GM23338 (cell line): ENCODE measurements around the gene CNIH3.

ENCODE experiments used
- CREB1 ChIP-seq: fragments of 250-450 bp; sonication (Bioruptor Pico); IDR thresholded peaks from 2 replicates; pipeline ENCODE4 v1.5.0; 2020; ENCODE audit warnings: low read depth, mild to moderate bottlenecking, moderate library complexity
- EZH2 ChIP-seq: fragments of 200-600 bp; sonication (generic); IDR thresholded peaks from one replicate; pipeline ENCODE4 v1.8.0; 2017; ENCODE audit warnings: antibody characterized with exemption, mild to moderate bottlenecking, low read depth; ENCODE audit not compliant: unreplicated experiment
- EZH2phosphoT487 ChIP-seq: fragments of 200-600 bp; sonication (generic); IDR thresholded peaks from one replicate; pipeline ENCODE4 v1.8.1; 2018; ENCODE audit warnings: antibody characterized with exemption; ENCODE audit not compliant: unreplicated experiment
- JUNB ChIP-seq: IDR thresholded peaks from one replicate; pipeline ENCODE4 v1.6.1; 2016; ENCODE audit warnings: antibody characterized with exemption; ENCODE audit not compliant: unreplicated experiment
- NANOG ChIP-seq: IDR thresholded peaks from 2 replicates; pipeline ENCODE4 v1.6.1; 2016; ENCODE audit warnings: antibody characterized with exemption, borderline replicate concordance
- POLR2AphosphoS5 ChIP-seq: IDR thresholded peaks from 2 replicates; pipeline ENCODE4 v1.6.1; 2016; ENCODE audit warnings: antibody characterized with exemption, low read depth
- STAT1 ChIP-seq: IDR thresholded peaks from one replicate; pipeline ENCODE4 v1.6.1; 2016; ENCODE audit warnings: antibody characterized with exemption; ENCODE audit not compliant: unreplicated experiment
- ZNF114 ChIP-seq: fragments of 250-450 bp; sonication (Bioruptor Pico); IDR thresholded peaks from 2 replicates; pipeline ENCODE4 v1.5.0; 2020; ENCODE audit warnings: mild to moderate bottlenecking, moderate library complexity
- ZNF331 ChIP-seq: fragments of 250-450 bp; sonication (Bioruptor Pico); IDR thresholded peaks from 2 replicates; pipeline ENCODE4 v1.5.0; 2020; ENCODE audit warnings: low read depth, mild to moderate bottlenecking, moderate library complexity
- TF ChIP-seq, protein P1 (sequence below), 2 experiments: fragments of 200-600 bp in 1 of 2; sonication (generic) in 1 of 2; conservative IDR thresholded peaks; 2 replicates each; pipeline versions ENCODE4 v1.5.1 to v1.6.1; 2016 to 2017; ENCODE audit warnings: antibody characterized with exemption in 2 of 2, low read depth in 2 of 2, mild to moderate bottlenecking in 2 of 2, moderate library complexity in 1 of 2
- TF ChIP-seq, protein P2 (sequence below): IDR thresholded peaks from one replicate; pipeline ENCODE4 v1.6.1; 2018; ENCODE audit warnings: antibody characterized with exemption; ENCODE audit not compliant: unreplicated experiment
- TF ChIP-seq, protein P3 (sequence below): IDR thresholded peaks from 2 replicates; pipeline ENCODE4 v1.6.1; 2016; ENCODE audit warnings: antibody characterized with exemption

DNA sequence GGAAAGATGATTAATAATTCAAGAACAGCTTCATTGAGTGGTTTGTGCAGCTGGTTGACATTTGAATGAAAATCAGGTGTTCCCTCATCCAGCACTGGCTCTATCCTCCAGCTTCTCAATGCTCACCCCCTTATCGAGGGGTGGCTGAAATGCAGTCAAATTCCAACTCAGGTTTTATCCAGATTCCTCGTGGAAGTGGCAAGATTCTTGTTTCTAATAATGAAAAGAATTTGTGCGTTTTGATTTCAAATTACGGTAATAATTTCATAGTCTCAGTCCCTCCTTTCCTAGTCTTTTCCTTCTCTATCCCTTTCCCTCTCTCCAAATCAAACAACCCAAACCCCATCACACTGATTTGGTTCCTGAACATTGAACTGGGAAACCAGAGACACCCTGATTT is 3.1 kb downstream of the CNIH3 start:
- TF ChIP-seq, protein P1, sequence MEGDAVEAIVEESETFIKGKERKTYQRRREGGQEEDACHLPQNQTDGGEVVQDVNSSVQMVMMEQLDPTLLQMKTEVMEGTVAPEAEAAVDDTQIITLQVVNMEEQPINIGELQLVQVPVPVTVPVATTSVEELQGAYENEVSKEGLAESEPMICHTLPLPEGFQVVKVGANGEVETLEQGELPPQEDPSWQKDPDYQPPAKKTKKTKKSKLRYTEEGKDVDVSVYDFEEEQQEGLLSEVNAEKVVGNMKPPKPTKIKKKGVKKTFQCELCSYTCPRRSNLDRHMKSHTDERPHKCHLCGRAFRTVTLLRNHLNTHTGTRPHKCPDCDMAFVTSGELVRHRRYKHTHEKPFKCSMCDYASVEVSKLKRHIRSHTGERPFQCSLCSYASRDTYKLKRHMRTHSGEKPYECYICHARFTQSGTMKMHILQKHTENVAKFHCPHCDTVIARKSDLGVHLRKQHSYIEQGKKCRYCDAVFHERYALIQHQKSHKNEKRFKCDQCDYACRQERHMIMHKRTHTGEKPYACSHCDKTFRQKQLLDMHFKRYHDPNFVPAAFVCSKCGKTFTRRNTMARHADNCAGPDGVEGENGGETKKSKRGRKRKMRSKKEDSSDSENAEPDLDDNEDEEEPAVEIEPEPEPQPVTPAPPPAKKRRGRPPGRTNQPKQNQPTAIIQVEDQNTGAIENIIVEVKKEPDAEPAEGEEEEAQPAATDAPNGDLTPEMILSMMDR (conservative IDR thresholded peaks at IDR 0.05; ENCODE audit: low read depth in 2 of 2), result no peak
- TF ChIP-seq POLR2AphosphoS5 (no peak), CREB1 (no peak), EZH2 (no peak), EZH2phosphoT487 (no peak), JUNB (no peak), ZNF331 (CRISPR knock-in tag) (no peak), STAT1 (no peak), ZNF114 (CRISPR knock-in tag) (no peak), NANOG (no peak)
- TF ChIP-seq, protein P2, sequence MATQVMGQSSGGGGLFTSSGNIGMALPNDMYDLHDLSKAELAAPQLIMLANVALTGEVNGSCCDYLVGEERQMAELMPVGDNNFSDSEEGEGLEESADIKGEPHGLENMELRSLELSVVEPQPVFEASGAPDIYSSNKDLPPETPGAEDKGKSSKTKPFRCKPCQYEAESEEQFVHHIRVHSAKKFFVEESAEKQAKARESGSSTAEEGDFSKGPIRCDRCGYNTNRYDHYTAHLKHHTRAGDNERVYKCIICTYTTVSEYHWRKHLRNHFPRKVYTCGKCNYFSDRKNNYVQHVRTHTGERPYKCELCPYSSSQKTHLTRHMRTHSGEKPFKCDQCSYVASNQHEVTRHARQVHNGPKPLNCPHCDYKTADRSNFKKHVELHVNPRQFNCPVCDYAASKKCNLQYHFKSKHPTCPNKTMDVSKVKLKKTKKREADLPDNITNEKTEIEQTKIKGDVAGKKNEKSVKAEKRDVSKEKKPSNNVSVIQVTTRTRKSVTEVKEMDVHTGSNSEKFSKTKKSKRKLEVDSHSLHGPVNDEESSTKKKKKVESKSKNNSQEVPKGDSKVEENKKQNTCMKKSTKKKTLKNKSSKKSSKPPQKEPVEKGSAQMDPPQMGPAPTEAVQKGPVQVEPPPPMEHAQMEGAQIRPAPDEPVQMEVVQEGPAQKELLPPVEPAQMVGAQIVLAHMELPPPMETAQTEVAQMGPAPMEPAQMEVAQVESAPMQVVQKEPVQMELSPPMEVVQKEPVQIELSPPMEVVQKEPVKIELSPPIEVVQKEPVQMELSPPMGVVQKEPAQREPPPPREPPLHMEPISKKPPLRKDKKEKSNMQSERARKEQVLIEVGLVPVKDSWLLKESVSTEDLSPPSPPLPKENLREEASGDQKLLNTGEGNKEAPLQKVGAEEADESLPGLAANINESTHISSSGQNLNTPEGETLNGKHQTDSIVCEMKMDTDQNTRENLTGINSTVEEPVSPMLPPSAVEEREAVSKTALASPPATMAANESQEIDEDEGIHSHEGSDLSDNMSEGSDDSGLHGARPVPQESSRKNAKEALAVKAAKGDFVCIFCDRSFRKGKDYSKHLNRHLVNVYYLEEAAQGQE, result no peak
- TF ChIP-seq, protein P3, sequence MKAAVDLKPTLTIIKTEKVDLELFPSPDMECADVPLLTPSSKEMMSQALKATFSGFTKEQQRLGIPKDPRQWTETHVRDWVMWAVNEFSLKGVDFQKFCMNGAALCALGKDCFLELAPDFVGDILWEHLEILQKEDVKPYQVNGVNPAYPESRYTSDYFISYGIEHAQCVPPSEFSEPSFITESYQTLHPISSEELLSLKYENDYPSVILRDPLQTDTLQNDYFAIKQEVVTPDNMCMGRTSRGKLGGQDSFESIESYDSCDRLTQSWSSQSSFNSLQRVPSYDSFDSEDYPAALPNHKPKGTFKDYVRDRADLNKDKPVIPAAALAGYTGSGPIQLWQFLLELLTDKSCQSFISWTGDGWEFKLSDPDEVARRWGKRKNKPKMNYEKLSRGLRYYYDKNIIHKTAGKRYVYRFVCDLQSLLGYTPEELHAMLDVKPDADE, result no peak
